Endothelial cell of umbilical vein (primary cell): Measurements from ENCODE around the gene KIF3B. TPM values are rescaled to one million over a fixed set of nuclear protein-coding genes. Genes with fewer than 3 reads are reported as not detected.
"Not testable (repeated sequence)": the region's sequence is repeated elsewhere in the genome, so short reads cannot be mapped to it uniquely, and the experiment has no call there.

Experiments used
- BruUV-seq: library from RNA; stranded (reverse); fragments of 400-500 nt; replicated peaks from 2 replicates; lab custom pipeline; 2021; lab: Mats Ljungman, UMichigan
- CTCF ChIA-PET: fragments of 300-600, 350-600 bp; sonication (Branson Sonifier 250); formaldehyde crosslinking; loops from one replicate; lab custom pipeline; 2021; ENCODE audit warnings: antibody characterized with exemption, inconsistent platforms; lab: Charles Lee
- POLR2A ChIA-PET: fragments of 300-600, 350-600 bp; sonication (Branson Sonifier 250); formaldehyde crosslinking; loops from one replicate; lab custom pipeline; 2021; ENCODE audit warnings: antibody characterized with exemption, inconsistent platforms; lab: Charles Lee
- DNase-seq: peaks from one replicate; pipeline ENCODE4 v3.0.0-alpha.2; 2011; ENCODE audit warnings: low read depth, low spot score
- FAIRE-seq: peaks from 2 replicates; lab custom pipeline; 2011; peaks lifted over from hg19 to GRCh38; lab: Jason Lieb, UNC
- H2AFZ ChIP-seq: 2 replicates; pipeline ENCODE4 v1.6.0; 2012; ENCODE audit warnings: low read depth, low read length, control low read depth, inconsistent platforms
- H3K27ac ChIP-seq: 2 replicates; pipeline ENCODE4 v1.5.1; 2011; ENCODE audit warnings: low read depth, mild to moderate bottlenecking, control low read depth, low read length, moderate library complexity; ENCODE audit not compliant: insufficient read depth
- H3K27me3 ChIP-seq, 2 experiments: 2 replicates each; pipeline versions ENCODE4 v1.6.0 to v1.6.1; 2011; ENCODE audit warnings: low read length in 2 of 2, mixed read lengths in 1 of 2; ENCODE audit not compliant: control insufficient read depth in 2 of 2, insufficient read depth in 2 of 2
- H3K36me3 ChIP-seq, 2 experiments: 2 replicates in 1 of 2; 3 replicates in 1 of 2; pipeline ENCODE4 v1.5.1; 2011; ENCODE audit warnings: low read length in 2 of 2, mild to moderate bottlenecking in 1 of 2, moderate library complexity in 1 of 2; ENCODE audit not compliant: control insufficient read depth in 2 of 2, insufficient read depth in 2 of 2; ENCODE audit errors: extremely low read depth in 1 of 2
- H3K4me1 ChIP-seq: 3 replicates; pipeline ENCODE4 v1.5.1; 2011; ENCODE audit warnings: mild to moderate bottlenecking, low read length; ENCODE audit not compliant: control insufficient read depth, insufficient read depth; ENCODE audit errors: extremely low read depth
- H3K4me2 ChIP-seq: 2 replicates; pipeline ENCODE4 v1.6.1; 2011; ENCODE audit warnings: low read length, control low read depth, mixed read lengths; ENCODE audit not compliant: insufficient read depth
- H3K4me3 ChIP-seq, 3 experiments: fragments of 200-600 bp in 1 of 3; sonication (generic), shearing (Covaris generic) in 1 of 3; replicated peaks in 1 of 3; 2 replicates each; pipeline ENCODE4 v1.5.1; 2011 to 2016; ENCODE audit warnings: control low read depth in 3 of 3, low read length in 3 of 3, mild to moderate bottlenecking in 2 of 3, inconsistent platforms in 1 of 3, low read depth in 1 of 3, moderate library complexity in 1 of 3; ENCODE audit not compliant: insufficient read depth in 1 of 3
- H3K79me2 ChIP-seq: 2 replicates; pipeline ENCODE4 v1.6.0; 2012; ENCODE audit warnings: low read length, inconsistent platforms; ENCODE audit not compliant: control insufficient read depth, insufficient read depth
- H3K9ac ChIP-seq: replicated peaks from 2 replicates; pipeline ENCODE3; 2011; ENCODE audit warnings: low read length, control low read depth; ENCODE audit not compliant: insufficient read depth; ENCODE audit errors: extremely low read depth
- H3K9me1 ChIP-seq: replicated peaks from 3 replicates; pipeline ENCODE4 v1.6.0; 2011; ENCODE audit warnings: mild to moderate bottlenecking, low read length; ENCODE audit not compliant: control insufficient read depth, insufficient read depth; ENCODE audit errors: extremely low read depth
- H3K9me3 ChIP-seq: replicated peaks from 2 replicates; pipeline ENCODE4 v1.5.1; 2012; ENCODE audit warnings: low read length, inconsistent platforms; ENCODE audit not compliant: control insufficient read depth, insufficient read depth
- H4K20me1 ChIP-seq: replicated peaks from 2 replicates; pipeline ENCODE3; 2011; ENCODE audit warnings: mild to moderate bottlenecking, low read length; ENCODE audit not compliant: control insufficient read depth, insufficient read depth; ENCODE audit errors: extremely low read depth
- EZH2 ChIP-seq: IDR thresholded peaks from 2 replicates; pipeline ENCODE4 v1.6.1; 2012; ENCODE audit warnings: borderline replicate concordance, low read depth, mild to moderate bottlenecking, moderate library complexity, low read length, inconsistent platforms; ENCODE audit not compliant: severe bottlenecking
- FOS ChIP-seq: IDR thresholded peaks from 2 replicates; pipeline ENCODE4 v1.6.1; 2011; ENCODE audit warnings: mild to moderate bottlenecking, low read length, moderate library complexity, borderline replicate concordance; ENCODE audit not compliant: insufficient read depth
- GATA2 ChIP-seq: IDR thresholded peaks from 2 replicates; pipeline ENCODE4 v1.7.0; 2011; ENCODE audit warnings: low read depth, mild to moderate bottlenecking, moderate library complexity, mixed read lengths, low read length; ENCODE audit not compliant: insufficient read length, insufficient read depth
- JUN ChIP-seq: IDR thresholded peaks from 2 replicates; pipeline ENCODE4 v1.6.1; 2011; ENCODE audit warnings: borderline replicate concordance, low read depth; ENCODE audit not compliant: insufficient read length, insufficient read depth
- MYC ChIP-seq: IDR thresholded peaks from one replicate; pipeline ENCODE4 v1.6.1; 2011; ENCODE audit warnings: mild to moderate bottlenecking, low read depth, low read length
- POLR2A ChIP-seq: IDR thresholded peaks from 2 replicates; pipeline ENCODE4 v1.6.1; 2012; ENCODE audit warnings: low read depth, mild to moderate bottlenecking, control low read depth, low read length
- POLR2AphosphoS5 ChIP-seq: IDR thresholded peaks from 2 replicates; pipeline ENCODE4 v1.6.1; 2012; ENCODE audit warnings: low read depth, mild to moderate bottlenecking, control low read depth, low read length, moderate library complexity; ENCODE audit not compliant: insufficient read depth
- dilution Hi-C: fragments of 300-500 bp; cut with MboI; formaldehyde crosslinking; loops from one replicate; pipeline ENCODE4 v1.15.0; 2019; ENCODE audit warnings: low sequenced_read_pairs; ENCODE audit not compliant: extremely low pct_ligation_motif_present
- intact Hi-C: fragments of 100-400 bp; cut with micrococcal nuclease; formaldehyde crosslinking; loops from one replicate; pipeline ENCODE4 v1.10.0; 2022
- polyA plus RNA-seq, 4 experiments: library from polyadenylated mRNA; depleted of rRNA in 3 of 4; stranded (reverse) in 3 of 4; unstranded in 1 of 4; fragments of >200 nt; gene quantifications; 2 replicates each; pipeline versions ENCODE4 v1.2.1 to v1.2.3, GENCODE V29; 2011 to 2012; ENCODE audit warnings: missing spikeins in 1 of 4
- total RNA-seq: library from RNA; stranded (reverse); gene quantifications from 2 replicates; pipeline ENCODE4 v1.2.3, GENCODE V29; 2021
- TF ChIP-seq, protein P1 (sequence below), 2 donors: IDR thresholded peaks; 1 replicate in 1 of 2; 2 replicates in 1 of 2; pipeline ENCODE4 v1.5.1; 2011; ENCODE audit warnings: low read length in 2 of 2, mild to moderate bottlenecking in 2 of 2, moderate library complexity in 2 of 2, control low read depth in 1 of 2, inconsistent platforms in 1 of 2, low read depth in 1 of 2; ENCODE audit not compliant: insufficient read depth in 1 of 2; ENCODE audit errors: extremely low read depth in 1 of 2
- TF ChIP-seq, protein P2 (sequence below): IDR thresholded peaks from 2 replicates; pipeline ENCODE4 v1.6.1; 2011; ENCODE audit not compliant: insufficient read depth, insufficient read length

The KIF3B gene
- total and polyA plus RNA-seq, 2 donors (not counting 3 experiments of a cell fraction or from before 2014, with no cell fraction given): 14.5 to 25.1 TPM

- Histone ChIP-seq H3K9me1 (no peaks in the 10 kb centered on the region), H2AFZ (no peak overlapping the region), H3K4me1 (no peaks in the 10 kb centered on the region), H3K4me2 (no peak overlapping the region), H3K27ac (no peak overlapping the region), H3K79me2 (no peaks in the 10 kb centered on the region), H3K9ac (no peak overlapping the region), H3K9me3 (no peaks in the 10 kb centered on the region), H4K20me1 (no peaks in the 10 kb centered on the region), H3K27me3 (no peaks in the 10 kb centered on the region), H3K36me3 (no peaks in the 10 kb centered on the region), H3K4me3 (no peak overlapping the region)
- dilution Hi-C loops (no loop called here), intact Hi-C loops (no loop called here)
- FAIRE-seq (no peak), DNase-seq (no peak)
- ChIA-PET POLR2A (no interaction called here), CTCF (no interaction called here)
- BruUV-seq: no TSS peak
- TF ChIP-seq EZH2: no peak
- no peak for TF ChIP-seq POLR2AphosphoS5
- no peak for TF ChIP-seq FOS
- no peak for TF ChIP-seq JUN
- no peak for TF ChIP-seq POLR2A
- TF ChIP-seq, protein P1, sequence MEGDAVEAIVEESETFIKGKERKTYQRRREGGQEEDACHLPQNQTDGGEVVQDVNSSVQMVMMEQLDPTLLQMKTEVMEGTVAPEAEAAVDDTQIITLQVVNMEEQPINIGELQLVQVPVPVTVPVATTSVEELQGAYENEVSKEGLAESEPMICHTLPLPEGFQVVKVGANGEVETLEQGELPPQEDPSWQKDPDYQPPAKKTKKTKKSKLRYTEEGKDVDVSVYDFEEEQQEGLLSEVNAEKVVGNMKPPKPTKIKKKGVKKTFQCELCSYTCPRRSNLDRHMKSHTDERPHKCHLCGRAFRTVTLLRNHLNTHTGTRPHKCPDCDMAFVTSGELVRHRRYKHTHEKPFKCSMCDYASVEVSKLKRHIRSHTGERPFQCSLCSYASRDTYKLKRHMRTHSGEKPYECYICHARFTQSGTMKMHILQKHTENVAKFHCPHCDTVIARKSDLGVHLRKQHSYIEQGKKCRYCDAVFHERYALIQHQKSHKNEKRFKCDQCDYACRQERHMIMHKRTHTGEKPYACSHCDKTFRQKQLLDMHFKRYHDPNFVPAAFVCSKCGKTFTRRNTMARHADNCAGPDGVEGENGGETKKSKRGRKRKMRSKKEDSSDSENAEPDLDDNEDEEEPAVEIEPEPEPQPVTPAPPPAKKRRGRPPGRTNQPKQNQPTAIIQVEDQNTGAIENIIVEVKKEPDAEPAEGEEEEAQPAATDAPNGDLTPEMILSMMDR (IDR thresholded peaks at IDR 0.05; ENCODE audit: extremely low read depth in 1 of 2, insufficient read depth in 1 of 2, low read depth in 1 of 2, low read length in 2 of 2): no peak
- TF ChIP-seq, protein P2, sequence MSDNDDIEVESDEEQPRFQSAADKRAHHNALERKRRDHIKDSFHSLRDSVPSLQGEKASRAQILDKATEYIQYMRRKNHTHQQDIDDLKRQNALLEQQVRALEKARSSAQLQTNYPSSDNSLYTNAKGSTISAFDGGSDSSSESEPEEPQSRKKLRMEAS: no peak
- no peak for TF ChIP-seq MYC
- TF ChIP-seq GATA2: no peak
These were observed 32.5 kb upstream of the KIF3B start for GRCh38 chr20:32244959-32245358.

DNA sequence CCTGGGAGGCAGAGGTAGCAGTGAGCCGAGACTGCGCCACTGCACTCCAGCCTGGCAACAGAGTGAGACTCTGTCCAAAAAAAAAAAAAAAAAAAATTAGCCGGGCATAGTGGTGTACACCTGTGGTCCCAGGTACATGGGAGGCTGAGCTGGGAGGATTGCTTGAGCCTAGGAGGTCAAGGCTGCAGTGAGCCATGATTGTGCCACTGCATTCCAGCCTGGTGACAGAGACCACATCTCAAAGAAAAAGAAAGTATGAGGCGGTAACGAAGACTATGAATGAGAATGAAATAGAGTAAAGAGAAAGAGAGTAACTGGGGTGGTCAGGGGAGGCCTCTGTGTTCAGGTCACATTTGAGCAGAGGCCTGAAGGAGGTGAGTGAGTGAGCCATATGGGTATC, 31.2 kb upstream of the KIF3B start:
- H3K4me3 ChIP-seq, BruUV-seq, H3K27ac ChIP-seq, FAIRE-seq, H3K4me2 ChIP-seq, H2AFZ ChIP-seq, intact Hi-C loops, POLR2A ChIA-PET, H3K36me3 ChIP-seq, H3K27me3 ChIP-seq, dilution Hi-C loops, DNase-seq, H3K9ac ChIP-seq, H3K79me2 ChIP-seq, H3K4me1 ChIP-seq, H3K9me1 ChIP-seq, H3K9me3 ChIP-seq, H4K20me1 ChIP-seq: not testable (repeated sequence)
- CTCF ChIA-PET: interaction anchor here (1.0 kb wide), 1 partner anchor 14 kb away, joined by 3 read pairs; no protein-coding TSS in a partner anchor
